Measurements from ENCODE around the gene FBXO5.
"Not testable (repeated sequence)": the region's sequence is repeated elsewhere in the genome, so short reads cannot be mapped to it uniquely, and the experiment has no call there.

DNA sequence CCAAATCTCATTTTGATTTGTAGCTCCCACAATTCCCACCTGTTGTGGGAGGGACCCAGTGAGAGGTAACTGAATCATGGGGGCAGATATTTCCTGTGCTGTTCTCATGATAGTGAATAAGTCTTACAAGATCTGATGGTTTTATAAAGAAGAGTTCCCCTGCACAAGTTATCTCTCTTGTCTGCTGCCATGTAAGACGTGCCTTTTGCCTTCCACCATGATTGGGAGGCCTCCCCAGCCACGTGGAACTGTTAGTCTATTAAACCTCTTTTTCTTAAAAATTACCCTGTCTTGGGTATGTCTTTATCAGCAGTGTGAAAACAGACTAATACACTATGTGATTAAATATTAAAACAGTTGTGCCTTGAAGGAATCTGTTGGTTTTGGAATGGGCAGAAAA is 16.7 kb upstream of the FBXO5 start:
- TF ChIP-seq, protein P1, sequence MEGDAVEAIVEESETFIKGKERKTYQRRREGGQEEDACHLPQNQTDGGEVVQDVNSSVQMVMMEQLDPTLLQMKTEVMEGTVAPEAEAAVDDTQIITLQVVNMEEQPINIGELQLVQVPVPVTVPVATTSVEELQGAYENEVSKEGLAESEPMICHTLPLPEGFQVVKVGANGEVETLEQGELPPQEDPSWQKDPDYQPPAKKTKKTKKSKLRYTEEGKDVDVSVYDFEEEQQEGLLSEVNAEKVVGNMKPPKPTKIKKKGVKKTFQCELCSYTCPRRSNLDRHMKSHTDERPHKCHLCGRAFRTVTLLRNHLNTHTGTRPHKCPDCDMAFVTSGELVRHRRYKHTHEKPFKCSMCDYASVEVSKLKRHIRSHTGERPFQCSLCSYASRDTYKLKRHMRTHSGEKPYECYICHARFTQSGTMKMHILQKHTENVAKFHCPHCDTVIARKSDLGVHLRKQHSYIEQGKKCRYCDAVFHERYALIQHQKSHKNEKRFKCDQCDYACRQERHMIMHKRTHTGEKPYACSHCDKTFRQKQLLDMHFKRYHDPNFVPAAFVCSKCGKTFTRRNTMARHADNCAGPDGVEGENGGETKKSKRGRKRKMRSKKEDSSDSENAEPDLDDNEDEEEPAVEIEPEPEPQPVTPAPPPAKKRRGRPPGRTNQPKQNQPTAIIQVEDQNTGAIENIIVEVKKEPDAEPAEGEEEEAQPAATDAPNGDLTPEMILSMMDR (IDR thresholded peaks at IDR 0.05; ENCODE audit: insufficient read depth, low read length), result not testable (repeated sequence)
- TF ChIP-seq POLR2AphosphoS5, GABPA (IDR thresholded peaks at IDR 0.05; ENCODE audit: low read depth): not testable (repeated sequence)
- TF ChIP-seq, protein P2, sequence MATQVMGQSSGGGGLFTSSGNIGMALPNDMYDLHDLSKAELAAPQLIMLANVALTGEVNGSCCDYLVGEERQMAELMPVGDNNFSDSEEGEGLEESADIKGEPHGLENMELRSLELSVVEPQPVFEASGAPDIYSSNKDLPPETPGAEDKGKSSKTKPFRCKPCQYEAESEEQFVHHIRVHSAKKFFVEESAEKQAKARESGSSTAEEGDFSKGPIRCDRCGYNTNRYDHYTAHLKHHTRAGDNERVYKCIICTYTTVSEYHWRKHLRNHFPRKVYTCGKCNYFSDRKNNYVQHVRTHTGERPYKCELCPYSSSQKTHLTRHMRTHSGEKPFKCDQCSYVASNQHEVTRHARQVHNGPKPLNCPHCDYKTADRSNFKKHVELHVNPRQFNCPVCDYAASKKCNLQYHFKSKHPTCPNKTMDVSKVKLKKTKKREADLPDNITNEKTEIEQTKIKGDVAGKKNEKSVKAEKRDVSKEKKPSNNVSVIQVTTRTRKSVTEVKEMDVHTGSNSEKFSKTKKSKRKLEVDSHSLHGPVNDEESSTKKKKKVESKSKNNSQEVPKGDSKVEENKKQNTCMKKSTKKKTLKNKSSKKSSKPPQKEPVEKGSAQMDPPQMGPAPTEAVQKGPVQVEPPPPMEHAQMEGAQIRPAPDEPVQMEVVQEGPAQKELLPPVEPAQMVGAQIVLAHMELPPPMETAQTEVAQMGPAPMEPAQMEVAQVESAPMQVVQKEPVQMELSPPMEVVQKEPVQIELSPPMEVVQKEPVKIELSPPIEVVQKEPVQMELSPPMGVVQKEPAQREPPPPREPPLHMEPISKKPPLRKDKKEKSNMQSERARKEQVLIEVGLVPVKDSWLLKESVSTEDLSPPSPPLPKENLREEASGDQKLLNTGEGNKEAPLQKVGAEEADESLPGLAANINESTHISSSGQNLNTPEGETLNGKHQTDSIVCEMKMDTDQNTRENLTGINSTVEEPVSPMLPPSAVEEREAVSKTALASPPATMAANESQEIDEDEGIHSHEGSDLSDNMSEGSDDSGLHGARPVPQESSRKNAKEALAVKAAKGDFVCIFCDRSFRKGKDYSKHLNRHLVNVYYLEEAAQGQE (IDR thresholded peaks at IDR 0.05; ENCODE audit: insufficient replicate concordance, low read depth), result not testable (repeated sequence)
